GM18519 (cell line): ENCODE measurements around the gene ZNF471.
A peak's percentile ranks its signal among the peaks of the same experiment; 100 is the strongest.

Experiments used
- ATAC-seq: cut with Tn5 transposase; IDR thresholded peaks from one replicate; pipeline ENCODE4 v1.9.1; 2021; ENCODE audit warnings: mild to moderate bottlenecking, moderate library complexity; ENCODE audit not compliant: unreplicated experiment, low FRiP score

ZNF471 gene

DNA sequence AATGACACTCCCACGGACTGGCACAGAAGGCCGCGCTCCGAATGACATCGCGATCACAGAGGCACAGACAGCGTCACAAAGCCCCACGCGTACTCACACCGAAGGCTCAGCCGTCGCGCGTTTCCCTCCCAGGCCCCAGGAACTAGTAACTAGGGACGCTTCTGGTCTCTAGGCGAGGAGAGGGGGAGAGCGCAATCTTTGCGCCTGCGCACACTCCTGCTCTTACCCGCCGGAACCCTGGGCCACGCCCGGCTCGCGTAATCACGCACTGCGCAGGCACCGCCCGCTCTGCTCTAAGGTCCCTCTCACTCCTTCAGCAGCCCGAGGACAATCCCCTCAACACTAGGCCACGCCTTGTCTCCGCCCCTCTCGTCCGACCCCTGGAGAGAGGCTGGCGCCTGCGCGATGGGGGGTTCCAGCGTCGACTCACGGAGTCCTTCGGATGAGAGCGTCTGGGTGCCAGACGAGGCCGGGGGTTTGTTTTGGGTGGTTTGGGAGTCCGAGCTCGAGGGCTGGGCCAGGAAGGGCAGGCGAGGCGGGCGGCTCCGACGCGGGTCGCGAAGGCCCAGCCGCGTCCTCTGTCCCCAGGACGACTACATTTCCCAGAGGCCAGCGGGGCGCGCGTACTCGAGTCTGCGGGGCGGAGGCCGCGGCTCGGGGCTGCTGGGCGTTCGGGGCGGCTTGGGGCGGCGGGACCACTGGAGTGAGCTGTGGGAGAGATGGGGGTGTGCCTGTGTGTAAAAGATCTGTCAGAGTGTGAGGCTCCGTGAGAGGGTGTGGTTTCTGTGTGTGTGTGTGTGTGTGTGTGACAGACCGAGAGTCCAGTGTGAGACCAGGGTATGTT is at the start of gene ZNF471:
Gene ZNF471 (plus strand): TSS at position 410 of the 844 bp plus-strand sequence. CDS start 3,717 bp downstream, outside the sequence.
- no peak for ATAC-seq

DNA sequence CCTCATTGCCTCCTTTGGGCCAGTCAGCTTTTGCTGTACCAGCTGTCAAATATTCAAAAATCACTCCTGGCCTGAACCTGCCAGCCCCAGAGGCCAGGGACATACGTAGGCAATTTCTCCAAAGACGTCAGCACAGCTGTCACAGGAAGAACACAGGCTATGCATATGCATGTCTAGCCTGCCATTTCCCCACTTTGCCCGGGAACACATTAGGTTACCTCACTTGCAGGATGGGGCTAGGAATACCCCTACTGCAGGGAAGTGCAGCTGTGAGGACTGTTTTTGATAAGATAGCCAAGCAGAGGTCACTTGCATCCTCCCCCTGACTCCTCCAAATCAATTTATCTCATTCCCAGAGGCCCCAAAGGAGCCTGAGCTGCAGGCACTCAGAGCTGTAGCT is 33.3 kb upstream of the ZNF471 start:
- no peak for ATAC-seq

DNA sequence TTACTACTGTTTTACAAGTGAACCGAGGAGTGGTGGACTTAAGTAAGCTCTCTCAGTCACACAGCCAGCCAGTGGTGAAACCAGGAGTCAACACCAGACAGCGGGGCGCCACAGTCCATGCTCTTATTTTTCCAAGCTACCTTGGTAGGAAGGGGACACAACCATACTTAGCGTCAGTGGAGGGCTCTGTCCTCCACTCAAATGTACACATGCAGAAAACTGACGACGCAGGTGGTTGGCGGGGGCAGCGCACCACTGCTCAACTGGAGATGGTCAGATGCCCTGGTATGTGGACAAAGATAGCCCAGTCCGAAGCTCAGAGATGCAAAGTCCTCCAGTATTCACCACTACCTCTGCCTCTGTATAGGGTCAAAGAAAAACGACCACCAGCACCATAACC is 31.6 kb upstream of the ZNF471 start:
- no peak for ATAC-seq

DNA sequence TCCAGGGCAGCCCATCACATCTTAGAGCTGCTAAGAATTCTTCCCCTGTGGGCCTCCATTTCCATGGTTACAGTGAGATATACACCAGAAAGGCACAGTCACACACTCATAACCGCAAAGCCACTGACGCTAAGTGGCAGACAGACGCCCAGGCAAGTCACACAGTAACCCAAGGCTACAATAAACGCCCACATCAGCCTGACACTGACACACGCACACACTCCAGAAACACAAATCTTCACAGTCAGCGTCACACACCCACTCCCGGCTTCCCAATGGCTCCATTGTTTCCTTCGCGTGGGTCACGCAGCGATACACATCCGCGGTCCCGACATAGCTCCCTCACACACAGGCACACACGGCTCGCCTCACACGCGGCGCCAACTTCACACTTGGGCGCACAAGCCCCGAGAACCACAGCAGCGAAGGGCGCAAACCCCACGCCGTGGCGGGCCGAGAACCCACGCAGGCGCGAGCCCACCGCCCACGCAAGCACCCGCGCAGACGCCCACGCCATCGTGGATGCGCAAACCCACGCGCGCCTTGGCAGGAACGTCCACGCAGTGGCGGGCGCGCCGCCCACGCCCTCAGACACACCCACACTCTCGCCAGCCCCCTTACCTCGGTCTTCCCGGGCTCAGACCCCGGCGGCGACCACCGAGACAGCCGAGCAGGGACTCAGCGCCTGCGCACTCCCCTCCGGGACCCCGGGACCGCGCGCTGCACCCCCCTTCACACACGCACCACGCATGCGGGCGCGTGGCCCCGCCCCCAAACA is 30.8 kb upstream of the ZNF471 start, which contains the start of gene ZNF667:
Gene ZNF667 (minus strand): TSS at position 695 of the 778 bp plus-strand sequence. CDS start 14,975 bp downstream, outside the sequence.
- ATAC-seq: no peak

DNA sequence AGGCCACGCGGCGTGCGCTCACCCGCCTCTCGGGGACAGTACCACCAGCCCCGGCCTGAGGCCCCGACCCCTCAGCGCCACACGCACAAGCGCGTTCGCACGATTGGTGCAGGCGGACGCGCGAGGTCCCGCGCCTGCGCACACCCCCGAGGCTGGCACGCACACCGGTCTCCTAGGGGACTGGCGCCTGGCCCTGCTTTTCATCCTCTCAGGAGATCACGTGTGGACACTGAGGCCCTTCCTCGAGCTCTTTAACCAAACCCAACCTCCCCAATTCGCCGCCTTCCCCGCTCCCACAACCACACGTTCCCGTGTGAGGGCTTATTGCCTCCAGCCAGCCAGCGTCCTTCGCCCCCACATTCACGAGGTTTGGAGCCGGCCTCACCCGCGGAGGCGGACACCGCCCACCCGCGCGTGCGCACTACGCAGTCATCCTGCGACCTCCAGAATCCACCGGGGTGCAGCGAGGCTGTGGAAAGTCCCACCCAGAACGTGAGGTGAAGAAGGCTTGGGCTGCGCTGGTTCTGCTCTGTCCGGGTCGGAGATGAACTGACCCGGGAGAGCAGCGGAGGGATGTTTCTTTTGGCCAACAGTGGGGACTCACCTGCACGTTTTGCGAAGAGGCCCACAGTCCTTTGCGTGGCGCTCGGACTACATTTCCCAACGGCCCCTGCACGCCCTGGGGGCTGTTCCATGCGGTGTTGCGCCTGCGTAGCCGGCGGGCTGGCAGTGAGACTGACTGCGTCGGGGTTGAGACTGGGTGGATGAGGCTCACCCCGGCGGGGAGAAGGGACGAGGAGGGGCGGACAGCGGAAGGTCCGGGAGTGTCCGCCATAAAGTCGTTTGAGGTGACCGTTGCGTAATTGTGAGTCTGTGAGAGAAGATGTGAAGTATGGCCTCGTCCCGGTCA is 30.0 kb upstream of the ZNF471 start:
- no peak for ATAC-seq

DNA sequence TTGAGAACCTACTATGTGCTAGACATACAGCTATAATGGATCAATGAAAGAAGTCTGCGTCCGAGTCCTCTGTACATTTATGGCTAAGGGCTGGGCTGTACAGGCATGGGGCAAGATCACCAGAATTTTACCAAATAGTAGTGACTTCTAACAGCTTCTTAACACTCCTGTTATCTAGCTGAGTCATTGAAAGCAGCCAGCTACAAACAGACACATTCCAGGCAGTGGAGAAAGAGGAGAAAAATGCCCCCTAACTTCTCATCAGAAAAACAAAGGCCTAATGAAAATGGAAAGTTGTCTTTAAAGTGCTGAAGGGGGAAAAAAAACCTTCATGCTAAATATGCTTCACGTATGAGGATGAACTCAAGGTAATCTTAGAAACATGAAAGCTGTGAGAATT is 16.3 kb upstream of the ZNF471 start:
- ATAC-seq: no peak

DNA sequence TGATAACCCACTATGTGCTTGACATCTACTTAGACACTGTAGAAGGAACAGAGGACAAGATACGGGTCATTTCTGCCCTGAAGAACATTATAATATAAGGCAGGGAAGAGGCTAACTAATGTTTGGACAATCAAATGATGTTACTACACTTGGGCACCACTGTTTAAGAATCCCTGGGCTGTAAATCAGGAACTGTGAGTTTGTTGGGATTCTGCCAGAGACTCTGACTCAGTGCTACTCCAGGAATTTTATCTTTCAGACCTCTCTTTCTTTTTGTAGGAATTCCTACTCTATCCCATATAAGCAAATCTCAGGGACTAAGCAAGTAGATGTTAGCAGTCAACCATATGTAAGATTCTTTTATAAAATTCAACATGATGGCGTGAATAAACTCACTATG is 3.1 kb upstream of the ZNF471 start:
- ATAC-seq: no peak

DNA sequence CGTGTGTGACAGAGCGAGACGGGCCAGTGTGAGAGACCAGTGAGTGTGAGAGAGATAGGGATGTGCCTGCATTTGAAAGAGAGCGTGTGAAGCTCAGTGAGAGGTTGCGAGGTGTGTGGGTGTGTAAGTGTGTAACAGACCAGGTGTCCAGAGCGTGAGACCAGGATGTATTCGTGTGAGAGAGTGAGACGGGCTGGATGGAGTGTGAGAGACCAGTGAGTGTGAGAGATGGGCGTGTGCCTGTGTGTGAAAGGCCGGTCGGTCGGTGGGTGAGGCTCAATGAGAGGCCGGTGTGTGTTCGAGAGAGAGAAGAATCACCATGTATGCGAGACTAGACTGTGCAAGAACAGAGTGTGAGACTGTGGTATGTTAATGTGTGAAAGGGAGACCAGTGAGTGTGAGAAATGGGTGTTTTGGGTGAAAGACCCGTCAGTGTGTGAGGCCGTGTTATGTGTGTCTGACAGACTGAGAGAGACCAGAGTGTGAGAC is 679 bp downstream of the ZNF471 start:
- no peak for ATAC-seq

DNA sequence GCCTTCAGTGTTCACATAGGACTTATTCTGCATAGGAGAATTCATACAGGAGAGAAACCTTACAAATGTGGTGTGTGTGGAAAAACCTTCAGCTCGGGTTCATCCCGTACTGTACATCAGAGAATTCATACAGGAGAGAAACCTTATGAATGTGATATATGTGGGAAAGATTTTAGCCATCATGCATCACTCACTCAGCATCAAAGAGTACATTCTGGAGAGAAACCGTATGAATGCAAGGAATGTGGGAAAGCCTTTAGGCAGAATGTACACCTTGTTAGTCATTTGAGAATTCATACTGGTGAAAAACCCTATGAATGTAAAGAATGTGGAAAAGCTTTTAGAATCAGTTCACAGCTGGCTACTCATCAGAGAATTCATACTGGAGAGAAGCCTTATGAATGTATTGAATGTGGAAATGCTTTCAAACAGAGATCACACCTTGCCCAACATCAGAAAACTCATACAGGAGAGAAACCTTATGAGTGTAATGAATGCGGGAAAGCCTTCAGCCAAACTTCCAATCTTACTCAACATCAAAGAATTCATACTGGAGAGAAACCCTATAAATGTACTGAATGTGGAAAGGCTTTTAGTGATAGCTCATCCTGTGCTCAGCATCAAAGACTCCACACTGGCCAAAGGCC is 17.7 kb downstream of the ZNF471 start:
- no peak for ATAC-seq

DNA sequence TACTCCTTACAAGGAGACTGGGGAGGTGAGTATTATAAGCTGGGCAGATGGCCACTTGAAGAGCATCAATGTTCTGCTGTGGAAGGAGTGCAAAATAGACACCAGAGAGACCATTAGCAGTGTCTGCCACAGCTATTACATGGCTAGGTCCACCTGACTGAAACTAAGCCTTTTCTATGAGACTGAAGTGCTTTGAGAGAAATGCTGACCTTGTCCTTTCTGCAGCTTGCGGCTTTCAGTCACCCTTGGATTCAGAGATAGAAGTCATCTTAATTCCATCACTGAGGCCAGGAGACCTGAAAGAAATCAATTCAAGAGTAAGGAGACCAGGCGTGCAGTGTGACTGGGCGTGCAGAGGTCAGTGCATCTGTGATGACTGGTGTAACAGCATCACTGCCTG is 29.8 kb downstream of the ZNF471 start:
- no peak for ATAC-seq

DNA sequence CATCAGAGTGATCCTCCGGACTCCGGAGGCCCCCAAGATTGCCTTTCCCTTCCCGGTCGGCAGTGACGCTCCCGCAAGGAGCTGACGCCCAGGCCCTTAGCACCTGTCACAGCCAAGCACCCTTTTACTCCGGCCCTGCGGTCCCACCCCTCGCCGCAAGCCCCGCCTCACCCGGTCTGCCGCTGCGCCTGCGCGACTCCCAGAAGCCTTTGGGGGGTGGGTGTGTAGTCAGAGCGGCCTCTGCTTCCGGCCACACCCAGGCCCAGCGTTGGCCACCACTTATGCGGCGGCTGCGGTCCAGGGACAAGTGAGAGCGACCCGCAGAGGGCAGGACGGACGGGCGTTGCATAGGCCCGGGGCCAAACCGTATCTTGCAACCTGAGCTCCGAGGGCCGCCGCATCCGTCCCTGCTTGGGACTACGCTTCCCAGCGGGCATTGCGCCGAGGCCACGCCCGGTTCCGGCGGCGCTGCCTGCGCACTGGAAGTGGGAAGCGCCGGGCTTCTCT is 30.7 kb downstream of the ZNF471 start:
- ATAC-seq: no peak

DNA sequence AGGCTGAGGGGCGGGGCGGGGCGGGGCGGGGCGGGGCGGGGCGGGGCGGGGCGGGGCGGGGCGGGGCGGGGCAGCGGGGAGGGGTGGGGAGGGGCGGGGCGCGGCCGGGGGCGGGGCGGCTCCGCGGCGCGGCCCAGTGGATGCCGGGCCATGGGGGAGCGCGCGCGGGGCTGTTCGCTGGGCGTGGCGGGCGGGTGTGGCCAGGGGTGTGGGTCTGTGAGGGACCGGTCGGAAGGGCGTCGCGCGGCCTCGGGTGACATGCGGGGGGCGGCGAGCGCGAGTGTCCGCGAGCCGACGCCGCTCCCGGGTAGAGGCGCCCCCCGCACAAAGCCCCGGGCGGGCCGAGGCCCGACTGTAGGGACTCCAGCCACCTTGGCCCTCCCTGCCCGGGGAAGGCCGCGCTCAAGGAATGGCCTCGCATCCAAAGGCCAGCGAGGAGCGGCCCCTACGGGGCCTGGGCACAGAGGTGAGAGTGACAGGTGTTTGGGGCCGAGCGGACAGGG is 31.2 kb downstream of the ZNF471 start, which contains the start of gene ZFP28:
Gene ZFP28 (plus strand): TSS at position 188 of the 503 bp plus-strand sequence. CDS start 71 bp downstream, at position 259.
- no peak for ATAC-seq

DNA sequence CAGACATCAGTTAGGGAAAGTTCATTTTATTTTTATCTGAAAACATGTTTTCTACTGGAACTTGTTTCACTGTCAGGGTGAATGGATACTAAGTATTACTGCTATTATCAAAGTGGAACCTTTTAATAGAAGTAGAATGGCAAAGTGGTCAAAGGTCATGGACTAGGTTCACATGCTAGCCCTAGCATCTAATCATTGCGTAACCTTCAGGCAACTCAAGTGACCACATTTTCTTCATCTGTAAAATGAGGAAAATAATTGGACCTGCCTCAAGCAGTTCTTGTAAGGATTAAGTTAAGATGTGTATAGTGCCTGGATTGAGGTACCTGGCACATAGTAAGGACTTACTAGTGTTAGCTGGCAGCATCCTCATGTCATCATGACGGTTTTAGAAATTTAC is 36.1 kb downstream of the ZNF471 start:
- no peak for ATAC-seq

DNA sequence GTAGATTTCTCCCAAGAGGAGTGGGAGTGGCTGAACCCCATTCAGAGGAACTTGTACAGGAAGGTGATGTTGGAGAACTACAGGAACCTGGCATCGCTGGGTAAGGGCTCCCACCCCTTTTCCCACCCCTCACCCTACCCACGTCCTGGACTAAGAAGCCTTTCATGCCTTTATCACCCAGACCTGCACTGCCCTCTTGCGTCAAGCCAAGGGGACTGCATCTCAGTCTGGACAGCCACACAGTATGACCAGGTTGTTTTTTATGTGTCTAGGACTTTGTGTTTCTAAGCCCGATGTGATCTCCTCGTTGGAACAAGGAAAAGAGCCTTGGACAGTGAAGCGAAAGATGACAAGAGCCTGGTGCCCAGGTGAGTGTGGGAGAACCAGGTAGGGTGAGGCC is 39.9 kb downstream of the ZNF471 start:
- no peak for ATAC-seq

DNA sequence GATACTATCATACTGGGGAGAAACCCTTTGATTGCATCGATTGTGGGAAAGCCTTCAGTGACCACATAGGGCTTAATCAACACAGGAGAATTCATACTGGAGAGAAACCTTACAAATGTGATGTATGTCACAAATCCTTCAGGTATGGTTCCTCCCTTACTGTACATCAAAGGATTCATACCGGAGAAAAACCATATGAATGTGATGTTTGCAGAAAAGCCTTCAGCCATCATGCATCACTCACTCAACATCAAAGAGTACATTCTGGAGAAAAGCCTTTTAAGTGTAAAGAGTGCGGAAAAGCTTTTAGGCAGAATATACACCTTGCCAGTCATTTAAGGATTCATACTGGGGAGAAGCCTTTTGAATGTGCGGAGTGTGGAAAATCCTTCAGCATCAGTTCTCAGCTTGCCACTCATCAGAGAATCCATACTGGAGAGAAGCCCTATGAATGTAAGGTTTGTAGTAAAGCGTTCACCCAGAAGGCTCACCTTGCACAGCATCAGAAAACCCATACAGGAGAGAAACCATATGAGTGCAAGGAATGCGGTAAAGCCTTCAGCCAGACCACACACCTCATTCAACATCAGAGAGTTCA is 46.7 kb downstream of the ZNF471 start:
- ATAC-seq: no peak

DNA sequence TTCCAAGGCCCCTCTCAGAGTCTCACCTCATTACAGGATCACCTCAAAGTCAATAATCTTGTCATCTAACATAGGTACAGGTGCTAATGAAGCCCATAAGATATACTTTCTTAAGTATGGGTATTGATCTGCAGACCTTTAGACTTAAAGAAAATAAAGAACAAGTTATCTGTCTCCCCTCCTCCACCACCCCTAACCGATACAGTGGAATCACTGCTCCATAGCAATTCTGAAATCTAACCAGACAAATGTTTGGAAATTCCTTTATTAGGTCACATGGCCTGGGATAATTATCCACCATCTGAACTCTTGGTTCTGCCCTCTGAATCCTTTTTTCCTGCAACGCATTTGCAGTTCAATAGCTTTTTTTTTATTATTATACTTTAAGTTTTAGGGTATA is 55.1 kb downstream of the ZNF471 start:
- ATAC-seq: no peak

DNA sequence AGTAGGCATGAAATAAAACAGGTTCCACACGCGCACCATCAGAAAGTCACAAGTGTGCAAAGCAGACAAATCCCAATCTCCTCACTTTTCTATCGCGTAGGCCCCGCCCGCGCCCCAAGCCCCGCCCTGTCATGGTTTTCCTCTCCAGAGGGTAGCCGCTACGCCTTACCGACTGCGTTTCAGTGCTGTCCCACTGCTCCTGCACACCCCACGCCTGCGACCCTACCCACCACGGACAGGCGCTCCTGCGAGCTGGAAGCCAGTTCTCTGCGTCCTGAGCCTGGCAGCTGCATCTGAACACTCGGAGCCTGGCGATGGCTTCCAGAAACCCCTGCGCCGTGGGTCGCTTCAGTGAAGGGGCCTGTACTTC is 59.2 kb downstream of the ZNF471 start:
- peak; percentile 18 for ATAC-seq

DNA sequence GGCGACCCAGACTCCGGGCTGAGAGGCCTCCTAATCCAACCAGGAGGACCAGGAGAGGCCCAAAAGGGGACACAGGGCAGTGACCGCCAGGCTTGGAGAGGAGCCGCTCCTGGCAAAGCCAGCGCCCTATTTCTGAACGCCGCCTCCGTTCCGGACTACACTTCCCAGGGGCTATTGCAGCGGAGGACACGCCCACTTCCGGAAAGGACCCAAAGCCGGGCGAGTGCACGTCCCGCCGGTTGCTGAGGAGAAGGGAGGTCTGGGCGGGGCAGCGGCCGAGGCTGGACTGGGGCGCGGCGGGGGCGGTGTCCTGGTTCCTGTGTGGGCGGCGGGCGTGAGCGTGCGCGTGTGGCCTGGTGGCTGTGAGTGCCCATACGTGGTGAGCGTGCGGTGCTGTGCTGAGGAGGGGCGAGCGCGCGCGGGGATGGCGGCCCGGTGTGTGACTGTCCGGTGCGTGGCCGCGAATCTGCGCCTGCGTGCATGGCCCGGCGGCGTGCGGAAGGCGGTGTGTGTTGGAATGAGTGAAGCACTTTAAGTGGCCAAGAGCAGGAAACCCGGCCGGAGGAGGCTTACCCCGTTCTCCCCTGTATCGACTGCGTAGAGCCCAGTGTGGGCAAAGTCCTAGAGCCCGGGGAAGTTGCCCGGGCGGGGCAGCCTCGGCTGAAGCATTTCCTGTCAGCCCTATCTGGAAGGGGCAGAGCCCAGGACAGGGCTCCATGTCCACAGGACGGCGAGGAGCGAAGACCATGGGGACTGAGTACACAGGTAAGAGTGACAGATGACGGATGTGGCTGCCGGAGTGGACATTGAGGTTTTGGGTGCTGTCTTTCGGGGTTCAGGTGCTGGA is 59.8 kb downstream of the ZNF471 start, which contains the start of gene ZNF470:
Gene ZNF470 (plus strand): TSS at position 195 of the 847 bp plus-strand sequence. CDS start 2,844 bp downstream, outside the sequence.
- ATAC-seq: peak; percentile 85
